HepG2 (cell line): Measurements from ENCODE around the gene RRAS2. TPM values are rescaled to one million over a fixed set of nuclear protein-coding genes. Genes with fewer than 3 reads are reported as not detected.

Experiments used
- ATAC-seq: fragments of 200-7000 bp; cut with Tn5 transposase; 3 replicates; pipeline ENCODE4 v1.9.1; 2020; ENCODE audit warnings: mild to moderate bottlenecking, moderate library complexity
- BruUV-seq: library from RNA; stranded (reverse); fragments of 400-500 nt; replicated peaks from 2 replicates; lab custom pipeline; 2021; lab: Mats Ljungman, UMichigan
- CTCF ChIA-PET: fragments of 300-600 bp; formaldehyde crosslinking; extraction: SDS; loops from one replicate; lab custom pipeline; 2021; ENCODE audit warnings: low total read pairs, inconsistent platforms, low intra/inter-chr PET ratio; lab: Yijun Ruan, JAX
- POLR2A ChIA-PET: fragments of 350-600 bp; sonication (Branson Sonifier 250); formaldehyde crosslinking; loops from one replicate; lab custom pipeline; 2020; ENCODE audit warnings: antibody characterized with exemption, inconsistent platforms; lab: Yijun Ruan, JAX
- DNase-seq: peaks from one replicate; pipeline ENCODE4 v3.0.0-alpha.2; 2015; ENCODE audit warnings: low spot score
- FAIRE-seq: peaks from 3 replicates; lab custom pipeline; 2011; peaks lifted over from hg19 to GRCh38; lab: Jason Lieb, UNC
- H2AFZ ChIP-seq: one replicate; pipeline ENCODE4 v1.6.1; 2011; ENCODE audit warnings: low read length, inconsistent platforms
- H3K27ac ChIP-seq: fragments of 300-600 bp; 3 replicates; pipeline ENCODE4 v1.8.0; 2011; ENCODE audit warnings: mixed run types, mild to moderate bottlenecking, mixed read lengths, low read length, inconsistent platforms; ENCODE audit not compliant: insufficient read depth; ENCODE audit errors: extremely low read length
- H3K27me3 ChIP-seq, 2 experiments: fragments of 200-600 bp in 1 of 2; 2 replicates in 1 of 2; 3 replicates in 1 of 2; pipeline versions ENCODE4 v1.6.0 to v1.8.0; 2011; ENCODE audit warnings: low read length in 2 of 2, mild to moderate bottlenecking in 2 of 2, moderate library complexity in 2 of 2, inconsistent platforms in 1 of 2; ENCODE audit not compliant: insufficient read depth in 2 of 2, control insufficient read depth in 1 of 2
- H3K36me3 ChIP-seq, 2 experiments: fragments of 200-600 bp in 1 of 2; replicated peaks in 1 of 2; 2 replicates in 1 of 2; 3 replicates in 1 of 2; pipeline versions ENCODE4 v1.5.1 to v1.8.0; 2011; ENCODE audit warnings: low read length in 2 of 2, inconsistent platforms in 1 of 2; ENCODE audit not compliant: insufficient read depth in 2 of 2, control insufficient read depth in 1 of 2
- H3K4me1 ChIP-seq: 2 replicates; pipeline ENCODE4 v1.5.1; 2012; ENCODE audit warnings: low read length, inconsistent platforms; ENCODE audit not compliant: insufficient read depth
- H3K4me2 ChIP-seq: 2 replicates; pipeline ENCODE4 v1.6.0; 2011; ENCODE audit warnings: low read depth, low read length, inconsistent platforms
- H3K4me3 ChIP-seq, 3 experiments: fragments of 200-600 bp in 1 of 3; sonication (generic), shearing (Covaris generic) in 1 of 3; replicated peaks in 1 of 3; 2 replicates each; pipeline ENCODE4 v1.5.1; 2011 to 2016; ENCODE audit warnings: low read length in 3 of 3, inconsistent platforms in 2 of 3, low read depth in 2 of 3, mild to moderate bottlenecking in 2 of 3, control low read depth in 1 of 3, mixed read lengths in 1 of 3; ENCODE audit not compliant: insufficient read depth in 1 of 3
- H3K79me2 ChIP-seq: one replicate; pipeline ENCODE4 v1.6.1; 2011; ENCODE audit warnings: low read length, inconsistent platforms; ENCODE audit not compliant: insufficient read depth
- H3K9ac ChIP-seq: 2 replicates; pipeline ENCODE4 v1.6.0; 2011; ENCODE audit warnings: mild to moderate bottlenecking, low read depth, low read length, inconsistent platforms; ENCODE audit not compliant: insufficient read depth
- H3K9me3 ChIP-seq: 2 replicates; pipeline ENCODE4 v1.5.1; 2012; ENCODE audit warnings: mild to moderate bottlenecking, low read length
- H4K20me1 ChIP-seq: 2 replicates; pipeline ENCODE4 v1.6.0; 2011; ENCODE audit warnings: inconsistent platforms, mild to moderate bottlenecking, low read length, moderate library complexity; ENCODE audit not compliant: insufficient read depth
- ARID3A ChIP-seq: IDR thresholded peaks from 2 replicates; pipeline ENCODE4 v1.6.1; 2012; ENCODE audit warnings: low read depth, low read length, improper control_type of control experiment
- CTCF ChIP-seq: sonication (generic); formaldehyde crosslinking; IDR thresholded peaks from 2 replicates; pipeline ENCODE4 v1.5.0; 2020; ENCODE audit warnings: mild to moderate bottlenecking, missing genetic modification reagents, moderate library complexity
- ESRRA ChIP-seq: sonication (generic); formaldehyde crosslinking; IDR thresholded peaks from 2 replicates; pipeline ENCODE4 v1.5.1; 2020; ENCODE audit warnings: mild to moderate bottlenecking, low read depth, missing genetic modification reagents
- HMGXB4 ChIP-seq, 2 experiments: sonication (generic) in 1 of 2; formaldehyde crosslinking in 1 of 2; IDR thresholded peaks; 2 replicates each; pipeline versions ENCODE4 v1.4.0 to v1.6.1; 2018 to 2020; ENCODE audit warnings: missing genetic modification reagents in 2 of 2, borderline replicate concordance in 1 of 2, low read depth in 1 of 2, mild to moderate bottlenecking in 1 of 2, missing biosample characterization in 1 of 2
- SMC3 ChIP-seq: IDR thresholded peaks from 2 replicates; pipeline ENCODE4 v1.6.1; 2011; ENCODE audit warnings: low read length, improper control_type of control experiment
- ZNF589 ChIP-seq: sonication (generic); formaldehyde crosslinking; conservative IDR thresholded peaks from 2 replicates; pipeline ENCODE4 v1.8.0; 2022; ENCODE audit warnings: mild to moderate bottlenecking, moderate library complexity, missing genetic modification reagents
- WGBS: methylation state at CpG from one replicate; pipeline ENCODE4 v1.1.6; 2017; ENCODE audit warnings: low lambda C conversion rate; 5-methylcytosine and 5-hydroxymethylcytosine counted together
- in situ Hi-C: cut with HindIII; loops from 2 replicates; pipeline ENCODE4 v1.10.0; 2017; ENCODE audit warnings: low pct_unique_long_range_greater_than_20kb; ENCODE audit not compliant: extremely low pct_ligation_motif_present
- intact Hi-C: fragments of 100-400 bp; cut with micrococcal nuclease; formaldehyde crosslinking; loops from one replicate; pipeline ENCODE4 v1.10.0; 2022; ENCODE audit not compliant: unreplicated experiment
- polyA plus RNA-seq, 8 experiments: library from polyadenylated mRNA; depleted of rRNA in 3 of 8; stranded (reverse) in 7 of 8; unstranded in 1 of 8; fragments of >200 nt; fragmentation: Illumina TruSeq in 4 of 8; extraction: Trizol in 4 of 8; gene quantifications; 2 replicates each; pipeline versions ENCODE4 v1.2.1 to v1.2.3, GENCODE V29; 2011 to 2016; ENCODE audit warnings: low read depth in 4 of 8, missing spikeins in 1 of 8, mixed read lengths in 1 of 8; ENCODE audit not compliant: insufficient read depth in 1 of 8
- total RNA-seq, 5 experiments: library from RNA; depleted of rRNA; stranded (reverse); fragments of >200 nt; fragmentation: Illumina TruSeq; extraction: Trizol; gene quantifications; 2 replicates each; pipeline ENCODE4 v1.2.3, GENCODE V29; 2016; ENCODE audit warnings: low read depth in 1 of 5

Gene RRAS2
- total and polyA plus RNA-seq, 2 of the 13 experiments (the other 11 are each of a cell fraction or from before 2014, with no cell fraction given), result 19.0 to 44.1 TPM

DNA sequence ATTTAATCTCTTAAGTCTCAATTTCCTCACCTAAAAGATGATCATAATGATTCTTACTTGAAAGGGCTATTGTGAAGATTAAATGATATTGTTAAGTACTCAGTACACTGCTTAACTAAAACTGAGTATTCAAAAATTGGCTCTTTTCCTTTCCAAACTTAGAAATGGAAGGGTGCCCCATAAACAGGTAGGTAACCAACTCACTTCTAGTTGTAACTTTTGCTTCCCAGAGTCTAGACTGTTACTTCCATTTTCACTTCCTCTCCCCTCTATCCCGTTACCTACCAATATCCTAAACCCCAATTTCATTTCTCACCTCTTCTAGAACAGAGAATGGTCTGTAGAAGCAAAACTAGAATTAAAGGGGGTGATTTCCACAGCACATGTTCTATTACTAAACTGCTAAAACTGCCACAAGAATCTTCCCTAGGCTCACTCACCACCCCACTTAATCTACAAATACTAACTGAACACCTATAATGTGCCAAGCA, 50.0 kb downstream of the RRAS2 start (continued):
- TF ChIP-seq ZNF589 (CRISPR knock-in tag) (no peak), ESRRA (CRISPR knock-in tag) (no peak)

DNA sequence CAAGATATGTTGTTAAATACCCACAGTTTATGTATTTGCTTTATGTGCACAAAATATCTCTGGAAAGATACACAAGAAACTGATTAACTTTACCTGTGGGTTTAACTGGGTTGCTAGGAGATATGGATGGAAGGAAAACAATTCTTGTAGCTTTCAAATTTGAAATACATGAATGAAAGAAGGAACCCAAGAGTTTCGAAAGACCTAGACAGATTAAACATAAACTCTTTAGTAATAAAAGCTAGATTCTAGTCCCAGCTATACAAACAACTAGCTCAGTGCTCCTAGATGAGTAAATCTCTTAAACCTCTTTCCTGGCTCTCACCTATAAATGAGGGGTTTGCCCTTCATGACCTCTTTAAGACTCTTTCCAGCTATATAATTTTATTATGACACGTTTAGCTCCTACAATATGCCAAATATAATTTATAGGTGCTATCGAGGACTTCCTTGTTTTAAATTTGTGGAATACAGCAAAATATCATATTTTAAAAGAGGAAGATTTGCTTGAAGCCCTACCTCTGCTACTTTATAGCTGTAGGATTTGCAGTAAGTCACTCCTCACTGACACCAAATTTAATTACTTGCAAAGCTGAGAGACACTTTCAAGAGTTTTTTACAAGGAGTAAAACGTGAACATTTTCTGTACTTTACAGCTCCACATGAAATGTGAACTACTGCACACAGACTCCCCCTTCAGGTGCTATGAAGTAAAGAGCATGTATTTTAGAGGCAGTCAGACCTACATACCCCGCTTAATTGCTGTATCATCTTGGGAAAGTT, 50.7 kb downstream of the RRAS2 start:
- Histone ChIP-seq H3K4me1 (peaks cover 11% of the 10 kb centered on the region), H3K9ac (no peak overlapping the region), H3K36me3 (no peaks in the 10 kb centered on the region), H3K79me2 (peaks cover 18% of the 10 kb centered on the region), H4K20me1 (peaks cover 12% of the 10 kb centered on the region), H3K27me3 (no peaks in the 10 kb centered on the region), H3K4me3 (no peak overlapping the region), H3K27ac (no peak overlapping the region), H3K4me2 (no peak overlapping the region), H2AFZ (no peak overlapping the region), H3K9me3 (no peaks in the 10 kb centered on the region)
- intact Hi-C loops, result loop anchor here (5.0 kb wide), 1 partner anchor 49 kb away; the partner anchor contains the start of gene RRAS2
- ChIA-PET CTCF (interaction anchor here (0.7 kb wide), 1 partner anchor 111 kb away, joined by 4 read pairs; no protein-coding TSS in a partner anchor), POLR2A (no interaction called here)
- peak; percentile 88 for ATAC-seq
- WGBS, result 57% methylated on average over 5 of the region's 5 CpGs
- BruUV-seq, result no TSS peak
- peak; percentile 50 for DNase-seq
- in situ Hi-C loops, result loop anchor here (10.0 kb wide), 2 partner anchors 106 to 136 kb away; no protein-coding TSS in a partner anchor
- no peak for FAIRE-seq
- TF ChIP-seq CTCF (CRISPR knock-in tag), result peak; percentile 57
- no peak for TF ChIP-seq ARID3A
- TF ChIP-seq SMC3, result 0 out of 2 replicates have a peak, but pooled peaks have one; percentile 16
- TF ChIP-seq HMGXB4 (CRISPR knock-in tag; IDR thresholded peaks at IDR 0.05; ENCODE audit: borderline replicate concordance in 1 of 2, low read depth in 1 of 2), result 0 out of 4 replicates have a peak, but pooled peaks of 1 of the 2 experiments have one; percentile 24
